Stimulated activated CD4-positive, alpha-beta T cell treated with anti-CD3 and anti-CD28 coated beads, TNF-alpha, amount 100 ng/mL, for 24 hours (primary cell): ENCODE results near the gene SLC7A8.
A peak's percentile ranks its signal among the peaks of the same experiment; 100 is the strongest.

Experiments used
- DNase-seq, 3 experiments: peaks; one replicate each; pipeline ENCODE4 v3.0.0-alpha.2; 2020; ENCODE audit warnings: low read depth in 3 of 3

SLC7A8 gene

GRCh38 chr14:23182372-23183157, 895 bp downstream of the SLC7A8 start:
- DNase-seq = peak in 1 of 3 experiments; percentile 40

DNA sequence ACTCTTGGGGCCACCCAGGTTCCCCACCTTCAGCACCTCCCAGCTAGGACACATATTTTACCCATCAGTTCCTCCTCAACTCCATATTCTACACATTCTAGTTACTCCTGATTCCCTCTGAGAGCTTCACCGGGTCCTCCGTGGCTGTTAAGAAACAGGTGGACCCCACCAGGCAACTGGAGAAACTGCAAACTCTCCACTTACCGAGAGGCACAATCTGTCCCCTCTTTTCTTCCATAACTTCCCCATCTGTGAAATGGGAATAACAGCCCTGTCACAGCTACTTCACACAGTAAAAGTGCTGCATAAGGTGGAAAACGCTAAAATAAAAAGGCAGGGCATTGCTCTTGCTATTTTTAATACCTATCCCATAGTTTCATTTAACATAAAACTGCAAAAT, 1.5 kb downstream of the SLC7A8 start:
- DNase-seq = no peak

DNA sequence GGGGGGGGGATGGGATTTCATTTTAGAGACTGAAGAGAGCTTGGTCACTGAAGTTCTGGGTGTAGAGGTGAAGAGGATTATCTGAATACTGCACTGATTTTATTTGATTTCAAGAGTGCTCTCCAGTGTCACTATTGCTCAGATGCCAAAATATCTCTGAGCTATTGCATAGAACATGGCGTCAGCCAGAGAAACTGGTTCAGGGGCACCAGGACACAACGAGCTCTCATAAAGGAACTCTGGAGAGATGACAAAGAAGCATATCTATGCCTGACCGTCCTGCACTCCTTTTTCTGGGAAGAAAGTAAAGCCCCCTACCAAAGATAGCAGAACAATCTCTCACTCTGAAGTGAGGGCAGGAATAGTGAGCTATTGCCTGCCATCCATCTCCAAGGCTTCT, 2.0 kb downstream of the SLC7A8 start:
- no peak for DNase-seq

DNA sequence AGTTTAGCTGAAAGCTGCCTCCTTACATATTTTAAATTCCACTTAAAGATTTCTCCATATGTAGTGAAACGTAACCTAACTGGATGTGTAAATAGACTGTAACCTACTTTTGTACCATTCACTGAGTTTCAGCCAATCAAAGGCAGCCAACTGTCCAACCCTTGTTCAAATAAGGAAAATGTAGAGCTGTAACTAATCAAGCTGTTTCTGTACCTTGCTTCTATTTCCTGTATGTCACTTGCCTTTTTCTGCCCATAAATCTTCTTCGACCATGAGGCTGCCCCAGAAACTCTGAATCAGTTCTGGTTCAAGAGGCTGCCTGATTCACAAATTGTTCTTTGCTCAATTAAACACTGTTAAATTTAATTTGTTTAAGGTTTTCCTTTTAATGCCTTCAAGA, 6.3 kb downstream of the SLC7A8 start:
- DNase-seq = no peak

- DNase-seq = no peak
These were observed 7.6 kb downstream of the SLC7A8 start for GRCh38 chr14:23175823-23176222.

GRCh38 chr14:23174296-23175184, 8.9 kb downstream of the SLC7A8 start:
- DNase-seq = no peak

- DNase-seq = no peak
These were observed 9.7 kb downstream of the SLC7A8 start for GRCh38 chr14:23173796-23174195.

DNA sequence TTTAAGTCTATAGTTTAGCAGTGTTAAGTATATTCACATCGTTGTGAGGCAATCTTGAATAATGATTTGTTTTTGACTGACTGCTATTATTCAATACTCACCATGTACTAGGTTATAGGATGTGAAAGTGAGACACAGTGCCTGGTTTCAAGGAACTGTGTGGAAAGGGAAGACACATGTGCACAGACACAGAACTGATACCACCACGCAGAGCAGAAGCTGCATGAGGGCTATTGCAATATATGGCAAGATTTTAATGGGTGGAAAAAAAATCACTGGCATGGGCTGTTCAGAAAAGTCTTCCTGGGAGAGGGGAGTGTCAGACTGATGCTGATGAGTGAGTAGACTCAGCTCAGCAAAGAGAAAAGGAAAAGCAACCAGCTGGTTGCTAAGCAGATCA, 10.4 kb downstream of the SLC7A8 start:
- DNase-seq = no peak

- no peak for DNase-seq
These were observed 10.9 kb downstream of the SLC7A8 start for GRCh38 chr14:23172574-23172973.

- DNase-seq = no peak
These were observed 11.4 kb downstream of the SLC7A8 start for GRCh38 chr14:23172096-23172495.

- DNase-seq = no peak
These were observed 12.1 kb downstream of the SLC7A8 start for GRCh38 chr14:23171222-23171975.

DNA sequence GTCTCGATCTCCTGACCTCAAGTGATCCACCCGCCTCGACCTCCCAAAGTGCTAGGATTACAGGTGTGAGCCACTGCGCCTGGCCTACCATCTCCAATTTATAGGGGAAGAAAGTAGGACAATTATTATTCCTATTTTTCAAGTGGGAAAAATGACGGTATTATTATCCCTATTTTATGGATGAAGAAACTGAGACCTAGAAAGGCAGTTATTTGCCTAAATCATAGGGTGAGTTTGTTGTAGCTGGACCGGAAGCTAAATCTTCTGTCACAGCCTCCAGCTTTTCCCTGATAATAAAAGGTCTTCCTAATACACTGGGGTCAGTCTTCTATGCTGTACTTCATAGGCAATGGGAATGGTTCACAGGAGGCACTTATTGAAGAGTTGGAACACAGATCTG, 13.8 kb downstream of the SLC7A8 start:
- DNase-seq = no peak

- DNase-seq = no peak
These were observed 15.2 kb downstream of the SLC7A8 start for GRCh38 chr14:23168246-23168645.

- DNase-seq = no peak
These were observed 16.2 kb downstream of the SLC7A8 start for GRCh38 chr14:23167116-23167847.

DNA sequence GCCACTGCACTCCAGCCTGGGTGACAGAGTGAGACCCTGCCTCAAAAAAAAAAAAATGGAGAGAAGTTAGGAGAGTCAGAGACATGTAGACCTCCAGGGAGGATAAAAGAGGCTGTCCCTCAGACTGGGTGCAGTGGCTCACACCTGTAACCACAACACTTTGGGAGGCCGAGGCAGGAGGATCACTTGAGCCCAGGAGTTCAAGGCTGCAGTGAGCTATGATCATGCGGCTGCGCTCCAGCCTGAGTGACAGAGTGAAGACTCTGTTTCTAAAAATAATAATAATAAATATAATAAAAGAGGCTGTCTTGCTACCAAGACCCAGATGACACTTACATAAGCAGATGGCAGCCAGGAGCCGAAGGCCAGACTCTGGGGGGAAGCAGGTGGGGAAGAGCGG, 18.5 kb downstream of the SLC7A8 start:
- no peak for DNase-seq

DNA sequence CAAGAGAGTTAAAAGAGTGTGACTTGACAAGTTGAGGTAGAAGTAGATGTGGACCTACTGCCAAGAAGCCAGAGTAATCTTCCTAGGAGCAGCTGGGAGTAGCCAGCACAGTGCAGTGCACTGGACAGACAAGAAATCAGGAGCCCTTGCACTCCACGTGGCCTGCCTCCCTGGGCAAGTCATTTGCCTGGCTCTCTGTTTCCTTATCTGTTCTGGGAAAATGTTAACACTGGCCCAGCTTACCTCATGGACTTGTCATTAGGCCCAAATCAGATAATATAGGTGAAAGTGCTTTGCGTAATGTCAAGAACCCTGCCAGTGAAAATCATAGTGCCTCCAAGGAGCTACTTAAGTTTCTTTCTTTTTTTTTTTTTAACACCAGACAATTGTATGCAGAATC, 19.2 kb downstream of the SLC7A8 start:
- DNase-seq = no peak

DNA sequence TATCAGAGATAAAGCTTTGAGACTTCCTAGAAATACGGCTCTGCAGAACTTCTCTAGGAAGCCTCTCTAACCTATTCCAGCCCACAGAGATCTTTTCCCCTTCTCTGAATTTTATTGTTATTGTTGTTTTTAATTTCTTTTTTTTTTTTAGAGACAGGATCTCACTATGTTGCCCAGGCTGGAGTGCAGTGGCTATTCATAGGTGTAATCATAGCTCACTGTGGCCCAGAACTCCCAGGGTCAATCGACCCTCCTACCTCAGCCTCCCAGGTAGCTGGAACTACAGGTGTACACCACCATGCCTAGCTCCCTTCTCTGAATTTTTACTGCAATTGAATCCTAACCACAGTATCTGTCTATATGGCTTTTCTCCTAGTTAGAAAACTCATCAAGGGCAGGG, 19.6 kb downstream of the SLC7A8 start:
- no peak for DNase-seq

GRCh38 chr14:23162800-23163199, 20.7 kb downstream of the SLC7A8 start:
- DNase-seq = no peak

- DNase-seq = no peak
These were observed 21.5 kb downstream of the SLC7A8 start for GRCh38 chr14:23162005-23162404.

DNA sequence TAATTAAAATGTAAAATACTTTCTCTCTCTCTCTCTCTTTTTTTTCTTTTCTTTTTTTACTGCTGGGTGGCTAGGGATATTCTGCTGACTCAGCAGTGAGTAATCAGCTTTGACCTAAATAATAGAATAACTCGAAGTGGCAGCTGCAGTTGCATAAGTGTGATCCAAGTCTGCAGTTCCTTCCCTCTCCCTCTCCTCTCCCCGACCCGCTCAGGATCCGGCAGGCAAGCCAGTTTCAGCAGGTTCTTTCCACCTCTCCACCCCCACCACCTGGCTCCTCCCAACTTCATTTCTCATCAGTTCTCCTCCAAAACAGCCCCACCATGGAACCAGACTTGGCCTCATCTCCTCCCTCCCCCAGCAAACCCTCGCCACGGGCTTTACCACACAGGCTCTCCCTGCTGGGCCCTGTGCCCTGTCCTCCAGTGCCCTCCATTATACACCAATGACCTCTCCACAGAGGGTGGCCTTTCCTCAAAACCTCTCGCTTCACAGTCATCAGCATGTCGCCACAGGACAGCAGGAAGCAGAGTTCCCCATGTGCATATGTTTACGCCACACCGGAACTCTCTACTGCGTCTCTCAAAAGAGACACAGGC, 22.4 kb downstream of the SLC7A8 start:
- no peak for DNase-seq

GRCh38 chr14:23159532-23159931, 23.9 kb downstream of the SLC7A8 start:
- DNase-seq = no peak
